Amniotic stem cell (primary cell): Measurements from ENCODE around the gene ALMS1.
"Not testable (repeated sequence)": the region's sequence is repeated elsewhere in the genome, so short reads cannot be mapped to it uniquely, and the experiment has no call there.

Experiments used
- DNase-seq: peaks from one replicate; lab custom pipeline; 2025; lab: John Stamatoyannopoulos, UW

ALMS1 gene

DNA sequence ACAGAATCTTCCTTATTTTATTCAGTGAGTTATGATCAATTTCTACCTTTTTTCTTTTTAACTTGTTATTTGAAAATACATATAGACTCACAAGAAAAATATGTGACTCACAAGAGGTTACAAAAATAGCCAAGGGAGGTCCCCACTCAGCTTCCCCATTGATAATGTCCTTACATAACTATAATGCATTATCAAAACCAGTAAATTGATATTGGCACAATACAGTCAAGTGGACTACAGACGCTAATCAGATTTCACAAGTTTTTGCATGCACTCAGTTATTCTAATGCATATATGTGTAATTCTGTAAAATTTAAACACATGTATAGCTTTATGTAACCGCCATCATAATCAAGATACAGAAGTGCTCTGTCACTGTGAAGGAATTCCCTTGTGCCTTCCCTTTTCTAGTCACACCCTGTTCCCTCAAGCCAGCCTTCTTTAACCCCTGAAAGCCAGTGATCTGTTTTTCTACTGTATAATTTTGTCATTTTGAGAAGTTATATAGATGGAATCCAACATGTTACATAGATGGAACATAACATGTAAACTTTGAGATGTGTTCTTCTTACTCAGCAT, 118.4 kb downstream of the ALMS1 start:
- DNase-seq, result no peak

DNA sequence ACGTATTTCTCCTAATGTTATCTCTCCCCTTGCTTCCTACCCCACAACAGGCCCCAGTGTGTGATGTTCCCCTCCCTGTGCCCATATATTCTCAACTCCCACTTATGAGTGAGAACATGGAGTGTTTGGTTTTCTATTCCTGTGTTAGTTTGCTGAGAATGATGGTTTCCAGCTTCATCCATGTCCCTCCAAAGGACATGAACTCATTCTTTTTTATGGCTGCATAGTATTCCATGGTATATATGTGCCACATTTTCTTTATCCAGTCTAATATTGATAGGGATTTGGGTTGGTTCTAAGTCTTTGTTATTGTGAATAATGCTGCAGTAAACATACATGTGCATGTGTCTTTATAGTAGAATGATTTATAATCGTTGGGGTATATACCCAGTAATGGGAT, 119.2 kb downstream of the ALMS1 start:
- not testable (repeated sequence) for DNase-seq

GRCh38 chr2:73510470-73510869, 124.8 kb downstream of the ALMS1 start:
- not testable (repeated sequence) for DNase-seq

DNA sequence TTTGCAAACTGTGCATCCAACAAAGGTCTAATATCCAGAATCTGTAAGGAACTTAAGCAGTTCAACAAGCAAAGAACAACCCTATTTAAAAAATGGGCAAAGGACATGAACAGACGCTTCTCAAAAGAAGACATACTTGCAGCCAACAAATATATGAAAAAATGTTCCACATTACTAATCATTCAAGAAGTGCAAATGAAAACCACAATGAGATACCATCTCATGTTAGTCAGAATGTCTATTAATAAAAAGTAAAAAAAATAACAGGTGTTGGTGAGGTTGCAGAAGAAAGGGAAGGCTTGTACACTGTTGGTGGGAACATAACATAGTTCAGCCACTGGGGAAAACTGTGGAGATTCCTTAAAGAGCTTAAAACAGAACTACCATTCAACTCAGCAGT, 130.4 kb downstream of the ALMS1 start:
- DNase-seq, result no peak

GRCh38 chr2:73528688-73529087, 143.1 kb downstream of the ALMS1 start:
- DNase-seq, result no peak

GRCh38 chr2:73530773-73531172, 145.1 kb downstream of the ALMS1 start:
- DNase-seq, result not testable (repeated sequence)

GRCh38 chr2:73532381-73532780, 146.7 kb downstream of the ALMS1 start:
- DNase-seq, result no peak

- no peak for DNase-seq
These were observed 150.7 kb downstream of the ALMS1 start for GRCh38 chr2:73536133-73536840.

DNA sequence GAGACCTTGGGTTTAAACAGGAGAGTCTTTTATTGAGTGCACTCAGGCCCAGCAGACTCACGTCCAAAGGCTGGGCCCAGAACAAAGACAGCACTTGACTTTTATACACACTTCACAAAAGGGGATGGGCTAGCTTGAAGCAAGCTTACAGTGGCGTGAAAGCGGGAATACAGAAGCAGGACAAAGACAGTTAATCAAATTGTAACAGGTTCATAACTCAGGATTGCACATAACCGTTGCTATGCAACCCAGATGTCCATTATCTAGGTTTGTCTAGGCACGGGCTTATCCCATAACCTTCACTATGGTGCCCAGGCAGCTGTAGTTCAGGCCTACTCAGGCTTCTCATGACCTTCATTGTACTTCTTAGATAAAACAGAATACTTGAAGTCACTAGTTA, 175.2 kb downstream of the ALMS1 start:
- DNase-seq, result not testable (repeated sequence)

DNA sequence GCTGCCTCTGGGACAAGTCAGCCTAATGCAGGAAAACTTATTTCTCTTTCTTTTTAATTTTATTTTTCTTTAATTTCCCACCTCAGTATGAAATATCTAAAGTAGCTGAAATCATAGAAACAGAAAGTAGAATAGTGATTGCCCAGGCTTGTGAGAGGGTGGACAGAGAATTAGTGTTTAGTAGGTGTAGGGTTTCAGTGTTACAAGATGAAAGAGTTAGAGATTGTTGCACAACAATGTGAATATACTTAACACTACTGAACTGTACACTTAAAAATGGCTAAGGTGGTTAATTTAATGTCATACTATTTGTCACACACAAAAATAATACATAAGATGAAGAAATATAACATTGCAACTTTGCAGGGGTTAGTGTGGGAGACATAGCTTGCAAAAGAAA, 175.8 kb downstream of the ALMS1 start:
- no peak for DNase-seq

GRCh38 chr2:73564986-73565385, 179.3 kb downstream of the ALMS1 start:
- no peak for DNase-seq

- no peak for DNase-seq
These were observed 180.7 kb downstream of the ALMS1 start for GRCh38 chr2:73566288-73566878.

- no peak for DNase-seq
These were observed 189.6 kb downstream of the ALMS1 start for GRCh38 chr2:73575261-73575660.

DNA sequence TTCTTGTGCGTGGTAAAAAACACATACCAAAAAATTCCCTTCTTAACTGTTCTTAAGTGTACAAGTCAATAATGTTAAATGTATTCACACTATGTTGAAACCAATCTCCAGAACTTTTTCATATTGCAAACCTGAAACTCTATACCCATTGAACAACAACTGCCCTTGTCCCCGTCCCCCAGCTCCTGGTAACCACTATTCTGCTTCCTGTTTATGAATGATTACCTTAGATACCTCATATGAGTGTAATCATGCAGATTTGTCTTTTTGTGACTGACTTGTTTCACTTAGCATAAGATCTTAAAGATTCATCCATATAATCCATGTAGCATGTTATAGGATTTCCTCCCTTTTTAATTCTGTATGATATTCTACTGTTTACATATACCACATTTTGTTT, 196.7 kb downstream of the ALMS1 start:
- DNase-seq, result no peak

DNA sequence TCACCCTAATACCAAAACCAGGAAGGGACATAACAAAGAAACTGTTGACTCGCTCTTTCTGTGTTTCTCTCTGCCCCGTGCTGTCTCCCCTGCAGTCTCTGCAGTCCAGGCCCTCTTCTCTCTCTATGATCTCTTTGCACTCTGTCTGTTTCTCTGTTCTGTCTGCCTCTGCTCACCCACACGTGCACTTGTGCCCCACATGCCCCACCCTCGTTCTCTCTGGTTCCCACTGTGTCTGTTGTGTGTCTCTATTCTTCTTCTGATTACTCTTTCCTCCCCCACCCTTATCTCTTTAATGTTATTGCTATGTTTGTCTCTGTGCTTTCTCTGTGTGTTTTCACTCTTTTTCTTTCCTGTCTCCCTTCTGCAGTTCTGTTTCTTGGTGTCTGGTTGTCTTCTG, 202.5 kb downstream of the ALMS1 start:
- DNase-seq, result no peak

DNA sequence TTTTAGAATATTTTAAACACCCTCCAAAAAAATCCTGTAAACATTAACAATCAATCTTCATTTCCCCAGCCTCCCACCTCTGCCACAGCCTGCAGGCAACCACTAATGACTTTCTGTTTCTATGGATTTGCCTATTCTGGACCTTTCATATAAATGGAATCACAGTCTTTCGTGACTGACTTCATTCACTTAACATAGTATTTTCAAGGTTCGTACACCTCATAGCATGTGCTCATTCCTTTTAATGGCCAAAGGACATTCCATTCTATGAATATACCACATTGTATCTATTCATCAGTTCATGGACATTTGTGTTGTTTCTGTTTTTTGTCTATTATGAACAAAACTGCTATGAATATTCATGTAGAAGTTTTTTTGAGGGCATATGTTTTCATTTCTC, 208.0 kb downstream of the ALMS1 start:
- DNase-seq, result no peak

- no peak for DNase-seq
These were observed 208.6 kb downstream of the ALMS1 start for GRCh38 chr2:73594251-73594650.

DNA sequence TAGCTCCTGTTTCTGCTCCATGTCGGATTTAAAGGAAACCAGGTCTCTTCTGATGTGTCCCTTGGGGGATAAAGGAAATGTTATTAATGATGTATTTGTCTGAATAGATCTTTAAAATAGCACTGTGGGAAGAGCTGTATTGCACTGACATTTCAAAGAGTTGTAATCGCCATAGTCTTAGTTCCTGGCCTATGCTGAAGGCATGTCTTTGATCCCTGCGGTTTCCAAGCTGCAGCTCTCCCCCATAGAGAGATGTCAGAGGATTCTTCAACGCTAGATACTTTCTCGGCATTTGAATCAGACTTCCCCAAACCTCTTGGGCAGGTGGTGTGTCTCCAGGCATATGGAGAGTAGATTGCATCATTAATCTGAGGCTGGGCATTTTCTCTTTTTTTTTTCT, 216.1 kb downstream of the ALMS1 start:
- no peak for DNase-seq

- not testable (repeated sequence) for DNase-seq
These were observed 217.5 kb downstream of the ALMS1 start for GRCh38 chr2:73603099-73603588.

DNA sequence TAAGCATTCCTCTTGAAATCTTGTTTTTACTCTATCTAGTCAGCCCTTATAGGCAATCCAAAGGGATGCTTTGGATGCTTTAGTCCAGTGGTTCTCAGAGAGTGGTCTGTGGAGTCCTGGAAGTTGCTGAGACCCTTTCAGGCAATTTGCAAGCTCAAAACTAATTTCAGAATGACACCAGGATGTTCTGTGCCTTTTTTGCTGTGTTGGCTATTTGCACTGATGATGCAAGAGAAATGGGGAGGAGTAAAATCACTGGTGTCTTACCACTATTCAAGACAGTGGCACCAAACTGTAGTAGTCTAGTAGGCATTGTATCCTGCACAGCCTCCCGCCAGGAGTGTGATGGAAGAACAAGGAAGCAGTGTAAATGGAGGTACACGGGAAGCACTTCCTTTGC, 219.0 kb downstream of the ALMS1 start:
- DNase-seq, result not testable (repeated sequence)

- DNase-seq, result no peak
These were observed 224.5 kb downstream of the ALMS1 start for GRCh38 chr2:73610111-73610510.

GRCh38 chr2:73611193-73611592, 225.6 kb downstream of the ALMS1 start:
- DNase-seq, result no peak

DNA sequence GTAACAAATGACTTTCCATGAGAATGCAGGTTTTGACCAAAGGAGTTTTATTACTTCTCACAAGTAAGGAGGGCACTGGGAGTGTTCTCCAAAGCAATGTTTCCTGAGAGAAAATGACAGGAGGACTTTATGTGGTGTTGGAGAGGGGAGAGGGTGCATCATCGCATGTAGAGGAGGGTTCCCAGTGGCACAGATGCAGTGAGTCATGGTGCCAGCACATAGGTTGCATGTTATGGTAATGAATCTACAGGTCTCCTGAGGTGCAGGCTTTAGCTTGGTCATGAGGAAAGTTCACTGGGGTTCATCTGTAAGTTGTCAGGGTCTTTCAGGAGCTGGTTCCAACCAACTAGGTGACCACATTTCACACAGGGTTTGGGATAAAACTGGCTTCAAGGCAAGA, 226.2 kb downstream of the ALMS1 start:
- no peak for DNase-seq
